Smooth muscle cell (in vitro differentiated cells): ENCODE measurements around the gene NXT1. TPM values are rescaled to one million over a fixed set of nuclear protein-coding genes. Genes with fewer than 3 reads are reported as not detected.

Experiments
- DNase-seq: peaks from one replicate; lab custom pipeline; 2025; ENCODE audit not compliant: unreplicated experiment; lab: John Stamatoyannopoulos, UW
- H2AFZ ChIP-seq: fragments of 200-600 bp; sonication (generic); 2 replicates; pipeline ENCODE4 v1.6.0; 2016; ENCODE audit warnings: antibody characterized with exemption, low read depth, mild to moderate bottlenecking
- H3F3A ChIP-seq: fragments of 200-600 bp; sonication (generic); 2 replicates; pipeline ENCODE4 v1.6.0; 2017; ENCODE audit warnings: antibody characterized with exemption, low read depth
- H3K27ac ChIP-seq: fragments of 200-600 bp; sonication (generic); 2 replicates; pipeline ENCODE4 v1.5.1; 2016; ENCODE audit warnings: low read depth, mild to moderate bottlenecking
- H3K27me3 ChIP-seq: fragments of 200-600 bp; sonication (generic); 2 replicates; pipeline ENCODE4 v1.6.1; 2016; ENCODE audit warnings: low read depth, mild to moderate bottlenecking
- H3K36me3 ChIP-seq: fragments of 200-600 bp; sonication (generic); 2 replicates; pipeline ENCODE4 v1.5.1; 2016; ENCODE audit warnings: low read depth
- H3K4me1 ChIP-seq: fragments of 200-600 bp; sonication (generic); 2 replicates; pipeline ENCODE4 v1.5.1; 2016; ENCODE audit warnings: low read depth
- H3K4me2 ChIP-seq: fragments of 200-600 bp; sonication (generic); 2 replicates; pipeline ENCODE4 v1.6.0; 2016; ENCODE audit warnings: mild to moderate bottlenecking
- H3K4me3 ChIP-seq: fragments of 200-600 bp; sonication (generic); 2 replicates; pipeline ENCODE4 v1.5.1; 2016; ENCODE audit warnings: mild to moderate bottlenecking
- H3K79me2 ChIP-seq: fragments of 200-600 bp; sonication (generic); 2 replicates; pipeline ENCODE4 v1.6.0; 2016; ENCODE audit warnings: low read depth, mild to moderate bottlenecking
- H3K9ac ChIP-seq: fragments of 200-600 bp; sonication (generic); 2 replicates; pipeline ENCODE4 v1.6.0; 2016; ENCODE audit warnings: low read depth
- H3K9me3 ChIP-seq: fragments of 200-600 bp; sonication (generic); replicated peaks from 2 replicates; pipeline ENCODE4 v1.5.1; 2016; ENCODE audit warnings: low read depth
- H4K20me1 ChIP-seq: fragments of 200-600 bp; sonication (generic); 2 replicates; pipeline ENCODE4 v1.6.0; 2016; ENCODE audit warnings: low read depth
- WGBS: methylation state at CpG from one replicate; pipeline ENCODE4 v1.1.7; 2016; ENCODE audit warnings: low lambda C conversion rate; 5-methylcytosine and 5-hydroxymethylcytosine counted together
- polyA plus RNA-seq: library from polyadenylated mRNA; unstranded; fragments of >200 nt; fragmentation: Nextera tagmentation; extraction: Ambion mirVana; gene quantifications from 2 replicates; pipeline ENCODE4 v1.2.1, GENCODE V29; 2016
- total RNA-seq: library from RNA; depleted of rRNA; stranded (reverse); fragments of >200 nt; gene quantifications from 2 replicates; pipeline ENCODE4 v1.2.3, GENCODE V29; 2014
- TF ChIP-seq, protein P1 (sequence below): fragments of 200-600 bp; sonication (generic); IDR thresholded peaks from 2 replicates; pipeline ENCODE4 v1.5.1; 2017; ENCODE audit warnings: borderline replicate concordance, mild to moderate bottlenecking, antibody characterized with exemption; ENCODE audit not compliant: insufficient read depth, poor library complexity, severe bottlenecking

Gene NXT1
- total RNA-seq: 43.7 and 49.6 TPM in 2 replicates
- polyA plus RNA-seq: 45.3 and 46.1 TPM in 2 replicates

DNA sequence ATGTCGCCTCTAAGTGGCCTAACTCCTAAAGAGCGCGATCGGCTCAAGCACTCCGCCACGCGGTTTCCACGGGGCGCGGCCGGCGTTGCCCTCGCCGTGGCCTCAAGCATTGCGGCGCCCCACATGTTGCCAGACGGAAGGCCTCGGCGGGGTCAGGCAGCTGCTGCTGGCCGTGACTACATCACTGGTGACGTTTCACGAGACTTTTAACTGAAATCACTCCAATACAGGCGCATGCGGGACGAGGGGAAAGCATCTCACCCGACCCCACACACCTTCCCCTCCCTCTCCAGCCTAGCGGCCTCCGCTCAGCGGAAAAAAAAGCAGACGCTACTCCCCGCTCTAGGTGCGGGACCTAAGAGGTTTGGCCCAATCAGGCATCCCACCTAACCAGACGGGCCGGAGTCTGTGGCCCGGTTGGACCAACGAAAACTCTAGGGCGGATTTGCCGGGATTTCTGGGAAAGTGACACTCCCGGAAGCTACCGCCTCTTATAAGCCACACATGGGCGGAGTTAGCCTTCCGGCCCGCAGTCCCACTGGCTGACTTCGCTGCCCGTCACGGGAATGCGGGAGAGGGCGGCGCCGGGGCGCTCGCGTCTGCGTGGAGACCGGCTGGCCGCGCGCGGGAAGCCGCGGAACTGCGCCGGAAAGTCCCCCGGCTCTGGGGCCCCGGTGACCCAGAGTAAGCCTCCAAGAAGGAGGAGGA, at the start of gene NXT1:
NXT1 (plus strand) TSS at position 596 of the 708 bp plus-strand sequence. CDS start 3,251 bp downstream, outside the sequence.
- H3K9me3 ChIP-seq: no peaks in the 10 kb centered on the region
- H3K27me3 ChIP-seq: no peaks in the 10 kb centered on the region
- H3K4me2 ChIP-seq: peak within 1 kb of the TSS; percentile 86
- H3K4me1 ChIP-seq: peaks cover 16% of the 10 kb centered on the region
- H2AFZ ChIP-seq: peak within 1 kb of the TSS; percentile 66
- DNase-seq: peak; percentile 95
- H3K4me3 ChIP-seq: peak within 1 kb of the TSS; percentile 66
- H3K9ac ChIP-seq: peak within 1 kb of the TSS; percentile 88
- H3F3A ChIP-seq: peaks cover 5% of the 10 kb centered on the region
- peak within 1 kb of the TSS; percentile 96 for H3K27ac ChIP-seq
- peaks cover 23% of the 10 kb centered on the region for H3K79me2 ChIP-seq
- H3K36me3 ChIP-seq: no peaks in the 10 kb centered on the region
- WGBS: under 1% methylated on average over 64 of the region's 65 CpGs
- H4K20me1 ChIP-seq: peaks cover 22% of the 10 kb centered on the region
- TF ChIP-seq, protein P1, sequence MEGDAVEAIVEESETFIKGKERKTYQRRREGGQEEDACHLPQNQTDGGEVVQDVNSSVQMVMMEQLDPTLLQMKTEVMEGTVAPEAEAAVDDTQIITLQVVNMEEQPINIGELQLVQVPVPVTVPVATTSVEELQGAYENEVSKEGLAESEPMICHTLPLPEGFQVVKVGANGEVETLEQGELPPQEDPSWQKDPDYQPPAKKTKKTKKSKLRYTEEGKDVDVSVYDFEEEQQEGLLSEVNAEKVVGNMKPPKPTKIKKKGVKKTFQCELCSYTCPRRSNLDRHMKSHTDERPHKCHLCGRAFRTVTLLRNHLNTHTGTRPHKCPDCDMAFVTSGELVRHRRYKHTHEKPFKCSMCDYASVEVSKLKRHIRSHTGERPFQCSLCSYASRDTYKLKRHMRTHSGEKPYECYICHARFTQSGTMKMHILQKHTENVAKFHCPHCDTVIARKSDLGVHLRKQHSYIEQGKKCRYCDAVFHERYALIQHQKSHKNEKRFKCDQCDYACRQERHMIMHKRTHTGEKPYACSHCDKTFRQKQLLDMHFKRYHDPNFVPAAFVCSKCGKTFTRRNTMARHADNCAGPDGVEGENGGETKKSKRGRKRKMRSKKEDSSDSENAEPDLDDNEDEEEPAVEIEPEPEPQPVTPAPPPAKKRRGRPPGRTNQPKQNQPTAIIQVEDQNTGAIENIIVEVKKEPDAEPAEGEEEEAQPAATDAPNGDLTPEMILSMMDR: no peak

DNA sequence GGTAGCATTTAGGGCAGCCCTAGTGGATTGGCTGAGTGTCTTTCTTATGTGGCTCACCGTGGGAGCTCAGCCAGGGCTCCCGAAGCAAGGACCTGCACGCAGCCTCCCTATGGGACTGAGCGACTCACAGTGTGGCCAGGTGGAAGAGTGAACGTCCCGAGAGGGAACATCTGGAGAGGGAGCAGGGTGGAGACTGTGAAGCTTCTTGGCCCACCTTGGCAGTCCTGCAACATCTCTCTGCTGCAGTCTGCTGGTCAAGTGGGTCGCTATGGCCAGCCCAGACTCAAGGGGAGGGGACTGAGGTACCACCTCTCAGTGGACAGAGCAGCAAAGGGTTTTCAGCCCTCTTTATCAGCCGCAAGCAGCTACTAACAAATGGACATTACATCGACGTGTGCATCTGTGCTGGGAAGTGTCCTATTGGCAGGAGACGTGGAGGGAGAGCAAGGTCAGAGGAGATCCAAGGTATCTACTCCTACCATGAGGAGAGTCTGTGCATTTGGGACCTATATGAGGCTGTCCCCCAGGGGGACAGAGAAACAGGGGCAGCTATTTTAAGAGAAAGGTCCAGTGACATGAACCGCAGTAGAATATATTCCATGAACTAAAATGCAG, 49.0 kb upstream of the NXT1 start:
- Histone ChIP-seq H3K9ac (no peak overlapping the region), H2AFZ (no peak overlapping the region)
- 94% methylated on average over 12 of the region's 12 CpGs for WGBS

DNA sequence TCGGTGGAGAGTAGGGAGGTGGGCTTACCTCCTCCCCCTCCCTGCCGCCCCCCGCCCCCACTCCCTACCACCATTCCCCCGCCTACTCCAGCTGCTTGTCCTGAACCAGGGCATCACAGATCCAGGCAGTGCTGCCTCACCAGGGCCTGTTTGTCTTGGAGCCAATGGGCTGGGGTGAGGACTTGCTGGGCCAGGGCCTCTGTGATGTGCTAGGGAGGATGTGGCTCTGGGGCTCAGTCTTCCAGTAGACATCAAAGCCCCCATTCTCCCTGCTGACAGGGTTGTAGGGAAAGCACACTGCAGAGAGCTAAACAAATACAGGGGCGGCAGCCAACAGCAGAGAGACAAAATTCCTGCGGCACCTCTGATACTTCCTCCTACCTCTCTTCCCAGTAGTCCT, 48.2 kb upstream of the NXT1 start:
- no peak for DNase-seq
- Histone ChIP-seq H3K9me3 (no peaks in the 10 kb centered on the region), H3K4me2 (no peak overlapping the region), H3F3A (peaks cover 5% of the 10 kb centered on the region), H2AFZ (no peak overlapping the region), H3K4me1 (peaks cover 6% of the 10 kb centered on the region), H3K27ac (no peak overlapping the region), H4K20me1 (no peaks in the 10 kb centered on the region), H3K79me2 (no peaks in the 10 kb centered on the region), H3K4me3 (no peak overlapping the region), H3K27me3 (no peaks in the 10 kb centered on the region), H3K36me3 (no peaks in the 10 kb centered on the region), H3K9ac (no peak overlapping the region)
- WGBS: 95% methylated on average over 3 of the region's 6 CpGs
- TF ChIP-seq, protein P1: no peak

More for the DNA sequence above, 49.0 kb upstream of the NXT1 start:
- DNase-seq: no peak
- Histone ChIP-seq H3K79me2 (no peaks in the 10 kb centered on the region), H3K27ac (no peak overlapping the region), H3K36me3 (no peaks in the 10 kb centered on the region), H4K20me1 (no peaks in the 10 kb centered on the region), H3K4me2 (no peak overlapping the region), H3K27me3 (no peaks in the 10 kb centered on the region), H3K4me3 (no peak overlapping the region), H3K4me1 (peaks cover 14% of the 10 kb centered on the region), H3K9me3 (no peaks in the 10 kb centered on the region), H3F3A (peaks cover 8% of the 10 kb centered on the region)
- TF ChIP-seq, protein P1: no peak
